Measurements from ENCODE around the gene TAF7.
A peak's percentile ranks its signal among the peaks of the same experiment; 100 is the strongest.
"Not testable (repeated sequence)": the region's sequence is repeated elsewhere in the genome, so short reads cannot be mapped to it uniquely, and the experiment has no call there.

TAF7 gene

DNA sequence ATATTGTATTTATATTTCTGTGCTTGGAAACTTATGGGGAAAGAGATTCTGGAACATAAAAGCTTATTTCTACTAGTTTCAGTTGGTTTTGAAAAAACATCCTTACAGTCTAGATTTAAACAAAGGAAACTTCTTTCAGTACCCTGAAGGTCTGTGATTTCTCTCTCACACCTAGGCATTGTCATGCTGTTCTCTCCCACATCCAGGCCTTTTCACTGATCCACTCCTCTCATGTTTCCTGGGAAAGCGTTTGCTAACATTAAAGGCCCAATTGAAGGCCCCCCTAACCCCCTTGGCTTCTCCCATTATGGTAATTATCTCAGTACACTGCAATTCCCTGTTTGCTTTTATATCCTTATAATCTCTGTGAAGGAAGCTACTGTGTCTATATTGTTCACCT, 22.2 kb upstream of the TAF7 start:
- Histone ChIP-seq H3K36me3 (peaks cover 0 to 14% (median 0%) of the 10 kb centered on the region in 11 experiments; a peak in 5 of 22 replicates), H3K4me2 (no peak overlapping the region), H3K9me3 (replicated peaks in 1 of 11) (peaks cover 94 to 100% (median 98%) of the 10 kb centered on the region in 11 experiments), H3K4me3 (no peak overlapping the region), H3K4me1 (no peaks in the 10 kb centered on the region), H3K27ac (no peak overlapping the region), H4K20me1 (no peaks in the 10 kb centered on the region), H3K27me3 (no peaks in the 10 kb centered on the region), H3K9ac (no peak overlapping the region)
- TF ChIP-seq Cebpa-rat (IDR thresholded peaks at IDR 0.05) = no peak

DNA sequence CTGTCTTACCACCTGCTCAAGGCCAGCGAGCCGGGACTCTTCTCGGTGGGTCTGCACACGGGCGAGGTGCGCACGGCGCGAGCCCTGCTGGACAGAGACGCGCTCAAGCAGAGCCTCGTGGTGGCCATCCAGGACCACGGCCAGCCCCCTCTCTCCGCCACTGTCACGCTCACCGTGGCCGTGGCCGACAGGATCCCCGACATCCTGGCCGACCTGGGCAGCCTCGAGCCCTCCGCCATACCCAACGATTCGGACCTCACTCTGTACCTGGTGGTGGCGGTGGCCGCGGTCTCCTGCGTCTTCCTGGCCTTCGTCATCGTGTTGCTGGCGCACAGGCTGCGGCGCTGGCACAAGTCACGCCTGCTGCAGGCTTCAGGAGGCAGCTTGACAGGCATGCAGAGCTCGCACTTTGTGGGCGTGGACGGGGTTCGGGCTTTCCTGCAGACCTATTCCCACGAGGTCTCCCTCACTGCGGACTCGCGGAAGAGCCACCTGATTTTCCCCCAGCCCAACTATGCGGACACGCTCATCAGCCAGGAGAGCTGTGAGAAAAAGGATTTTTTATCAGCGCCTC, 20.3 kb upstream of the TAF7 start:
- not testable (repeated sequence) for H3K4me2 ChIP-seq, H3K27me3 ChIP-seq, H3K4me3 ChIP-seq, H3K9ac ChIP-seq, H3K4me1 ChIP-seq, H4K20me1 ChIP-seq, H3K27ac ChIP-seq
- H3K9me3 ChIP-seq (replicated peaks in 1 of 11) = peaks cover 96 to 100% (median 99%) of the 10 kb centered on the region in 11 experiments
- H3K36me3 ChIP-seq = peaks cover 0 to 14% (median 0%) of the 10 kb centered on the region in 11 experiments; a peak in 5 of 22 replicates

GRCh38 chr5:141338538-141339306, 18.1 kb upstream of the TAF7 start, which contains the start of gene PCDHGA2:
Gene PCDHGA2 (plus strand): TSS chr5:141338760.
- peaks cover 81 to 100% (median 93%) of the 10 kb centered on the region in 11 experiments for H3K9me3 ChIP-seq (replicated peaks in 1 of 11)
- no peaks in the 10 kb centered on the region for H3K4me1 ChIP-seq
- no peak within 1 kb of the TSS for H3K27ac ChIP-seq
- no peaks in the 10 kb centered on the region for H3K27me3 ChIP-seq
- H3K36me3 ChIP-seq = peaks cover 0 to 10% (median 0%) of the 10 kb centered on the region in 11 experiments; a peak in 4 of 22 replicates
- H3K4me2 ChIP-seq = no peak within 1 kb of the TSS
- no peaks in the 10 kb centered on the region for H4K20me1 ChIP-seq
- peak within 1 kb of the TSS in 1 of 10 experiments; percentile 29; a peak in 5 of 20 replicates for H3K4me3 ChIP-seq
- TF ChIP-seq Cebpa-rat (IDR thresholded peaks at IDR 0.05) = no peak
- no peak within 1 kb of the TSS for H3K9ac ChIP-seq

- H3K4me1 ChIP-seq, H3K4me3 ChIP-seq, H3K9ac ChIP-seq, H3K27me3 ChIP-seq, H4K20me1 ChIP-seq, H3K27ac ChIP-seq, H3K4me2 ChIP-seq: not testable (repeated sequence)
- peaks cover 8 to 29% (median 18%) of the 10 kb centered on the region in 11 experiments; a peak in 15 of 22 replicates for H3K36me3 ChIP-seq
- peaks cover 82 to 100% (median 93%) of the 10 kb centered on the region in 11 experiments for H3K9me3 ChIP-seq (replicated peaks in 1 of 11)
Measured at GRCh38 chr5:141332571-141332970, 12.0 kb upstream of the TAF7 start.

DNA sequence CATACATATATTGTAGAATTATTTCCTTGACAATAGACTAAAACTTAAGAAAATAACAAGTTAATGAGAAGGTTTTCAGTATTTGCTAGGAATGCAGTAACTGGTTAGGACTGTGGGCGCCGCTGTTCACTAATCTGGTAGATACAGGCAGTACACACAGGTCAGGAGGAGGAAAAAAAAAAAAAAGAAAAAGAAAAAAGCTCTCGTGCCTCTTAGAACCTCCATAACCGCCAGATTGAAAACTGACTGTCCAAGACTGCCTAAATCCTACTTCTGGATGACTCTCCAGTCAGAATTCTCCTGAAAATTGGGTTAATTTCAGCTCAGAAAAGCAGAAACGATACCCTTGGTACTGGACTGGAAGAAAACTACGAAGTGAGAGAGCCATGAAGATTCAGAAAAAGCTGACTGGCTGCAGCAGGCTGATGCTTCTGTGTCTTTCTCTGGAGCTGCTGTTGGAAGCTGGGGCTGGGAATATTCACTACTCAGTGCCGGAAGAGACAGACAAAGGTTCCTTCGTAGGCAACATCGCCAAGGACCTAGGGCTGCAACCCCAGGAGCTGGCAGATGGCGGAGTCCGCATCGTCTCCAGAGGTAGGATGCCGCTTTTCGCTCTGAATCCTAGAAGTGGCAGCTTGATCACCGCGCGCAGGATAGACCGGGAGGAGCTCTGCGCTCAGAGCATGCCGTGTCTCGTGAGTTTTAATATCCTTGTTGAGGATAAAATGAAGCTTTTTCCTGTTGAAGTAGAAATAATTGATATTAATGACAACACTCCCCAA, 9.9 kb upstream of the TAF7 start, which contains the start of gene PCDHGA1:
Gene PCDHGA1, plus strand, starts transcription at position 216 of the 782 bp plus-strand sequence.
- Histone ChIP-seq H3K9ac (no peak within 1 kb of the TSS), H3K4me1 (peaks cover 0 to 9% (median 4%) of the 10 kb centered on the region in 10 experiments; a peak in 7 of 20 replicates), H3K36me3 (peaks cover 8 to 31% (median 18%) of the 10 kb centered on the region in 11 experiments; a peak in 15 of 22 replicates), H3K4me2 (no peak within 1 kb of the TSS), H3K4me3 (no peak within 1 kb of the TSS), H3K9me3 (replicated peaks in 1 of 11) (peaks cover 85 to 97% (median 90%) of the 10 kb centered on the region in 11 experiments), H3K27me3 (no peaks in the 10 kb centered on the region), H3K27ac (no peak within 1 kb of the TSS), H4K20me1 (no peaks in the 10 kb centered on the region)
- TF ChIP-seq Cebpa-rat (IDR thresholded peaks at IDR 0.05) = no peak

- Histone ChIP-seq H3K4me3 (no peak overlapping the region), H3K27me3 (no peaks in the 10 kb centered on the region), H3K27ac (no peak overlapping the region), H3K9ac (no peak overlapping the region), H3K36me3 (peaks cover 8 to 31% (median 18%) of the 10 kb centered on the region in 11 experiments; a peak in 15 of 22 replicates), H3K9me3 (replicated peaks in 1 of 11) (peaks cover 89 to 98% (median 94%) of the 10 kb centered on the region in 11 experiments), H3K4me2 (no peak overlapping the region), H3K4me1 (peaks cover 0 to 9% (median 4%) of the 10 kb centered on the region in 10 experiments; a peak in 7 of 20 replicates), H4K20me1 (no peaks in the 10 kb centered on the region)
- TF ChIP-seq Cebpa-rat (IDR thresholded peaks at IDR 0.05) = no peak
Measured at GRCh38 chr5:141328231-141328630, 7.6 kb upstream of the TAF7 start.

DNA sequence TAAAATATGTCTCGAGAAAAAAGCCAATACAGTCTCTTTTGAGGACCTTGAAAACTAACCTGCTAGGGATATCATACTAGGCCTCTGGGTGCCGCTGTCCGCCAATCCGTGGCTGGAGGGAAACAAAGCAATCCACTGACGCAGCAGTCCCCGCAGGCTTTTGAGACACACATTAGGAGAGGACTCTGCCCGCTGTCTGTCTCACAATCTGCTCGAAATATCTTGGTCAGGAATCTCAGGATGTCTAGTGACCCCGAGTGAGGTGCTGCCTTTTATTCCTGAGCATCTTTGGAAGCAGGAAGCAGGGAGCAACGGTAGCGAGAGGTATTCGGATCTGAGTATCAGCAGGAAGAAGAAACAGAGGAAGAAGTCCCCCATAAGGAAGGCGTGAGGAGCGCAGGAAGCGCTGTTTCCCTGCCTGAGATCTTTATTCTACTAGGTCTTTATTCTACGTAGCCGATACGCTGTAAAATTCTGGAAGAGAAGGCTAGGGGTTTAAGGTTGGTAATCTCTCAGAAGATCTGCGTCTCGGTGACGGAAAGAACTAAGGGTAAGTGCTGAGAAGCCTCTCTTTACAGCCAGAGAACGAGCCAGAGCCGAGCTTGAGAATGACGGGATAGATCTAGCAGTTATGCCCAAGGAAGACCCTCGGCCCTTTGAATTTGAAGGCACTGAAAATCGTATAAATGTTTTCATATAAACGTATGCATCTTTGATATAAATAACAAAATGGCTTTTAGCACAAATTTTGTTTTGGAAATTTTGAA, 5.7 kb upstream of the TAF7 start:
- Histone ChIP-seq H3K9me3 (replicated peaks in 1 of 11) (peaks cover 88 to 98% (median 94%) of the 10 kb centered on the region in 11 experiments), H4K20me1 (no peaks in the 10 kb centered on the region), H3K4me2 (peak overlapping the region; percentile 52 to 79 (median 60)), H3K9ac (peak overlapping the region; percentile 74 to 87 (median 82)), H3K27me3 (no peaks in the 10 kb centered on the region), H3K4me1 (peaks cover 0 to 9% (median 5%) of the 10 kb centered on the region in 10 experiments; a peak in 7 of 20 replicates), H3K36me3 (peaks cover 8 to 22% (median 16%) of the 10 kb centered on the region in 11 experiments; a peak in 16 of 22 replicates), H3K27ac (peak overlapping the region; percentile 55 to 87 (median 80); a peak in 21 of 22 replicates), H3K4me3 (peak overlapping the region; percentile 53 to 66 (median 60))
- TF ChIP-seq Cebpa-rat (IDR thresholded peaks at IDR 0.05) = no peak

GRCh38 chr5:141322261-141322660, 1.7 kb upstream of the TAF7 start:
- Histone ChIP-seq H4K20me1 (no peaks in the 10 kb centered on the region), H3K9me3 (replicated peaks in 1 of 11) (peaks cover 88 to 98% (median 93%) of the 10 kb centered on the region in 11 experiments), H3K4me1 (peaks cover 0 to 9% (median 6%) of the 10 kb centered on the region in 10 experiments; a peak in 8 of 20 replicates), H3K9ac (no peak overlapping the region), H3K27me3 (peaks cover 0 to 3% (median 0%) of the 10 kb centered on the region in 11 experiments; a peak in 2 of 22 replicates), H3K4me3 (no peak overlapping the region), H3K27ac (no peak overlapping the region), H3K36me3 (peaks cover 27 to 29% (median 27%) of the 10 kb centered on the region in 11 experiments), H3K4me2 (no peak overlapping the region)
- TF ChIP-seq Cebpa-rat (IDR thresholded peaks at IDR 0.05) = no peak
